GM18505 (cell line): ENCODE data around the gene TCF19.
"Not testable (repeated sequence)": the region's sequence is repeated elsewhere in the genome, so short reads cannot be mapped to it uniquely, and the experiment has no call there.

ENCODE experiments used
- ATAC-seq: cut with Tn5 transposase; IDR thresholded peaks from one replicate; pipeline ENCODE4 v1.9.1; 2021; ENCODE audit not compliant: unreplicated experiment
- POLR2A ChIP-seq: IDR thresholded peaks from 4 replicates; pipeline ENCODE4 v1.6.1; 2011; ENCODE audit warnings: borderline replicate concordance; ENCODE audit not compliant: insufficient read depth, insufficient read length; ENCODE audit errors: extremely low read depth

TCF19 gene

DNA sequence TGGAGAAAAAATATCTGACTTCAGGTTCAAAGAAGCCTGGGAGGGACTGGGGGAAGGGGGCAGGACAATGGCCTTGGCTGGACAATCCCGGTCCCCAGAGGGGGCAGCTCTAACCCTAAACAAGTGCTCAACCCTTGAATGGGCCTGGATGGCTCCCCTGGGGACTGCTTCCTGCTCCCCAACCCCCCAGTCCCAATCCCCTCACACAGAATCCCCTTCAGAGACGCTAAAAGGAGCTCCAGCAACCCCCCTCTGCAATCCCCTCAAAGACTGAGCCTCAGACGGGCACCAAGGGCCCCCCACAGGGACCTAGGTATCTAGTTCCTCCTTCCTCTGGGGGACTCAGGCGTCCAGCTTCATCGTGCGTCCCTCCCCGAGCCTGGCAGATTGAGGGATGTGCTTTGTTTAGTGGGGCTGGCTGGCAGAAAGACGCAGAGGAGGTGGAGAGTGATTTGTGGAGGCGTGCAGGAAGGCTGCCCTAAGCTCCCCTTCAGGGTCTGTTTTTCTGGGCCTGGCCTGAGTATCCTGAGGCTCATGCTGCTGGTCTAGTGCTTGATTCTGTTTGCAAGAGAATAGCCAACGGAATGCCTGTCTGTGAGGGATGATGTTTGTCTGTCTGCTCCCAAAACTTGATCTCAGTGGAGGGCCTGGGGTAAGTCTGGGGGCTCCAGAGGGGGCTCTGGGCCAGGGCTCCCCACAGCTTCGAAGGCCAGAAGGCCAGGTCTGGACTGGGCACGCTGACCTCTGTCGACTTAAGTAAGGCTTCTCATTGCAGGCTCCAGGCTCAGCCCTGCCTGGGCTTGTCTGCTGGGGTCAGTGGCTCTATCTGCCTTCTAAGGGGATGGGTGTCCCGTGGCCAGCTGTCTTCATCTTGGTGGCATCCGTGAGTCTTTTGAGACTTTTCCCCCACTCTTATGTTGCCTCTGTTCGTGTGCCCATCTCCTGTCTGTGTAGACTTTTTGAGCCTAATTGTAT, 13.8 kb downstream of the TCF19 start:
- ATAC-seq = no peak
- TF ChIP-seq POLR2A = no peak

DNA sequence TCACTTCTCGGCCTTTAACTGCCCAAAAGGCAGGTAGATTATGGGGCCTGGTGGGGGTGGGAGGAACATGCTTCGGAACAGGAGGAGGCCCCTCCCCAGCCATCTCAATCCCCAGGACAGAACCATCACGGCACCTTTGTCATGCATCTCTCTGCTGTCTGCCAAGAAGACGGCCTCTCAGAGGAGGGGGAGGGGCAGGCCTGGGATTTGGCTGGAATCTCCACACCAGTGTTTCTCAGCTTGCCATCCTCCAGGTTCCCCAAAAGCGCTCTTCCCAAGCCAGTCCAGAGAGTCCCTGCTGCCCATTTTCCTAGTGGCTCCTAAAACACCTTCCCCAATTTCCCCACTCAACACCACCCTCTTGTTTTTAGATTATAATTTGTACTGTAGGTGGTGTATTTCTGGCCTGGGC, 14.6 kb downstream of the TCF19 start:
- no peak for TF ChIP-seq POLR2A
- ATAC-seq = no peak

DNA sequence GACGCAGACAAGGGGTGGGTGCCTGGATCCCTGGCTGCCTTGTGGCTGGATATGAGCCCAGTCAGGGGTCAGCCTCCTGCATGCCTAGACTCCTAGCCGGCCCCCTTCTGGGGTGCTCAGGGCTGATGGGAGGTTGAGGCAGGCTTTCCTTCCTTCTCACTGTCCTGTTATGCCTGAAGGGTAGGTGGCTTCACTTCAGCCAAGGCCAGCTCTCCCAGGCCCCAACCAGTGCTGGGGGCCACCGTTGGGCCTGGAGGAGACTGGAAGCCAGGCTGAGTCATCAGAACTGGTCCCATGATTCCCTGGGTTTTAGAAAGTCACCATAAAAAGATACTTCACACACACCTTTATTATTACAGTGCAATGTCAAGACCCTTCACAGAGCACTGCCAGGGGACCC, 15.0 kb downstream of the TCF19 start:
- no peak for ATAC-seq
- TF ChIP-seq POLR2A = no peak

DNA sequence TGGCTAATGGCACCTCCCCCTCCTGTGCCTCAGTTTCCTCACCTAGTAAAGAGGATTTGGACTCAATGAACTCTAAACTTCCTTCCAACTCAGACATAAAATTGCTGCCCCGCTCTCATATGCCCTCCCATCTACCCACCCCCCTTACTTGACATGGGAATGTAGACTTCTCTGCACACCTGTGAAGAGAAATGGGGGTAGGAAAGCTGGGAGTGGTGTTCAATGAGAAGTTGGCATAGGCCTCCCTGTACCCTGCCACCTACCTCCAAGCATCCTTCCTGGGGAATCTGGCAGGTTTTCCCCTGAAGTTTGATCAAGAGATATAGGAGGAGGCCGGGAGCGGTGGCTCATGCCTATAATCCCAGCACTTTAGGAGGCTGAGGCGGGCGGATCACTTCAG, 16.0 kb downstream of the TCF19 start:
- no peak for TF ChIP-seq POLR2A
- no peak for ATAC-seq

DNA sequence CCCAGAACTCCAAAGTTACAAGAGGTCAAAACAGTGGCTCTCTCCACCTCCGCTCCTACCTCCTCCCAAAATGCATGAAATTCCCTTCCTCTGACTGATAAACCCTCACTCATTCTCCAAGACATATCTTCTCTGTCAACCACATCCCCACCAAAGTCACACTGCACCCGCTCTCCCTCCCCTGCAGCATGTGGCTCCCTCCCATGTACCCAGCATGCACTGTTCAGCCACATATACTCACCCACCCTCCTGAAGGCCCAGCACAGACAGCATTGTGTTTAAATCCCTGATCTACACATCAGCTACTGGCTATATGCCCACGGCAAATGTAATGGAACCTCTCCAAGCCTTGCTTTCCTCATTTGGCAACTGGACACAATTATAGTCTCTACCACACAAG, 17.6 kb downstream of the TCF19 start:
- no peak for TF ChIP-seq POLR2A
- no peak for ATAC-seq

DNA sequence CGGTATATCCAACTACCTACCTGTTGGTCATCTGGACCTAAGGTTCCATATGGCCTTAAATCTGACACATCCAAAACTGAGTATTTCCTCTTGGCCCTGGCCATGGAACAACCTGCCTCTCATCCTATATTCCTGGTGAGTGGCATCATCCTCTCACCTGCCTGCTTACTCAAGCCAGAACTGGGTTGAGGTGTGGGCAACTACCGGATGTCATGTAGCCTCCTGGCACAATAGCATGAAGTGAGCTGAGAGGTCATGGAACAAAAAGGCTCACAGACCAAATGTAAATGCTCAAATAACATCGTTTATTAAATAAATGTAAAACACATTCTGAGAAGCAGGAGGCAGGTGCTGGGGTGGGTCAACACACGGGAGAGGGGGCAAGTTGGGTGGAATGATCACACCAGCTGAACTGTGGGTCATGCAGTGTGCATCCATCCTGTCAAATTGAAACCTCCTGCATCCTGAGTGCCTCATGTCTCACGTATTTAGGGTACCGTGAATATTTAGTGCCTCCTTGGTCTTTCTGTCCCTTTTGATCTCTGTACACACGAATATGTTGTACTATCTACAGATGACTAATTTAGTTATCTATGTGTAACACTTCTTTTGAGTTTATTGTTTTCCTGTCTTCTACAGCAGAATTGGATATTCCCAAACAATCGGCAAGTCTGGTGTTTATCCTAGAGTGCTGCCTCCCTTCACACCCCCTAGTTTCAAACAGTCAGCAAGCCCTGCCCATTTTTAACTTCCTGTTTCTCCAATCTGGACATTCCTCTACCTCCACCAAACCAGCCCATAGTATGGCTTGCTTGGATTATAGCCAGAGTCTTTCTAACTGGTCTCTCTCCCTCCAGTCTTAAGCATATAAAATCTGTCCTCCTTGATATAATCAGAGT, 20.0 kb downstream of the TCF19 start:
- ATAC-seq = no peak
- no peak for TF ChIP-seq POLR2A

DNA sequence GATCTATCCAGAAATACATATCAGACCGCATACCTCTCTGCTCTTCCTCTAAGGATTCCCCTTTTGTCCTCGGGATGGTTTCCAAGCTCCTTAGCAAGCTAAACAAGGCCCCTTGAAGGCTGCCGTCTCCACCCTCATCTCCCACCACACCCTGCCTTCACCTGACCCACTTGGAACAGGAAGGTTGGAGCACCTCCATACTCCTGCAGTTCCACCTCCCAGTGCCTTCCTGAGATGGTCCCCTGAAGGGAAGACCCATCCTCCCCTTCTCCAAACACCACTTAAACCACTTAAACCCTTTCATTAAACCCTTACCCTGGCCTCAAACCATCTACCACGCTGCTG, 20.6 kb downstream of the TCF19 start:
- no peak for ATAC-seq
- TF ChIP-seq POLR2A = no peak

DNA sequence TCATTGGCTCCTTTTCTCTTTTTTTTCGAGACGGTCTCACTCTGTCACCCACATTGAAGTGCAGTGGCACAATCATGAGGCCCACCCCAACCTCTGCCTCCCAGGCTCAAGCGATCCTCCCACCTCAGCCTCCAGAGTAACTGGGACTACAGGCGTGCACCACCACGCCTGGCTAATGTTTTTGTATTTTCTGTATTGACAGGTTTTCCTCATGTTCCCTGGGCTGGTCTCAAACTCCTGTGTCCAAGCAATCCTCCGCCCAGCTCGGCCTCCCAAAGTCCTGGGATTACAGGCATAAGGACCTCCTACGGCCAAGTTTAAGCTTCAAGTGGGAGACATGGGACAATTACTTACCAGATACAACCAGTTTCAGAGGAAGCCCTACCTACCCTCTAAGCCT, 21.5 kb downstream of the TCF19 start:
- no peak for TF ChIP-seq POLR2A
- ATAC-seq = no peak

DNA sequence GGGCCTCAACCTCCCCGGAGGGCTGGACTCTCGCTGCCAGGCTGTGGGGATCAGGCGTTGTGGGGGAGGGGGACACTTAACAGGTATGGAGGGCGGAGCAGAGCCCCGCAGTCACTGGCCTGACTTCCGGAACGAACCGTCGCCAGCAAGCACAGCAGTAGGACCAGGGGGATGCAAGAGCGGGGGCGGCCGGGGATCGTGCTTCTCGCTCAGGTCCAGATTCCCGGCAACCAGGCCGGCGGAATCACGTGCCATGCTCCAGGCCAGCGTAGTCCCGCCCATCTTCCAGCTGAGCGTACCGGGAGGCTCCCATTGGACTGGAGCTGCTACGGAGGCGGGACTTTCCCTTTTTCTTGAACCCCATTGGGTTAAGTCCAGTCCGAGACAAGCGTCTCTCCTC, 22.1 kb downstream of the TCF19 start:
- TF ChIP-seq POLR2A = no peak
- peak; percentile 70 for ATAC-seq

DNA sequence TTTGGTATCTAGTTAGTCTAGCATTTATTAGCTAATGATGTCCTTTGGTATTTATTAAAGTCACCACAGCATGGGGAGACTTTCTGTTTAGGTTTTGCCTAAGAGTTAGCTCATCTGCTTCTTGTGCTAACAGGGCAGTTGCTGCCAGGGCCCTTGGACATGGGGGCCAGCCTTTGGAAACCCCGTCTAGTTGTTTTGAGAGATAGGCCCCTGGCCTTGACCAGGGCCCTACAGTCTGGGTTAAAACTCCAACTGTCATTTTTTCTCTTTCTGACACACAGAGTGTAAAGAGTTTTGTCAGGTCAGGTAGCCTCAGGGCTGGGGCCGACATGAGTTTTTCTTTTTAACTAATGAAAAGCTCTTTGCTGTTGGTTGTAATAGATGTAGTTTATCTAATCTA, 24.9 kb downstream of the TCF19 start:
- ATAC-seq = not testable (repeated sequence)

DNA sequence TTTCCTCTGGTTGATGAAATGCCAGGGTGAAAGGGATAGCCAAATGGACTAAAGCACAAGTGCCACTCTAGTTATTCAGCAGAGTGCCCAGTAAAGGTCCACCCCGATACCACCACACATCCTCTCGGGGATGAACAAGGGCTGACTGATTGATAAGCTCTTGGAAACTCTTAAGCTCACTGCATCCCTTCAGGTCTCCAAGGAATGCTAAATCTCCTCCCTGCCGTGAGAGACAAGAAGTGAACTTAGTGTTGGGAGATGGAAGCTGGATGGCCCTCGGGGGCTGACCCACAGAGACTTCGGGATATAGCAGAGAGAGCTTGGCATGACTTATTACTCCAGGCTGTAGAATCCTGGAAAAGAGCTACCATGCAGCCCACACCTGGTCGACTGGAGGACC, 25.5 kb downstream of the TCF19 start:
- not testable (repeated sequence) for ATAC-seq

DNA sequence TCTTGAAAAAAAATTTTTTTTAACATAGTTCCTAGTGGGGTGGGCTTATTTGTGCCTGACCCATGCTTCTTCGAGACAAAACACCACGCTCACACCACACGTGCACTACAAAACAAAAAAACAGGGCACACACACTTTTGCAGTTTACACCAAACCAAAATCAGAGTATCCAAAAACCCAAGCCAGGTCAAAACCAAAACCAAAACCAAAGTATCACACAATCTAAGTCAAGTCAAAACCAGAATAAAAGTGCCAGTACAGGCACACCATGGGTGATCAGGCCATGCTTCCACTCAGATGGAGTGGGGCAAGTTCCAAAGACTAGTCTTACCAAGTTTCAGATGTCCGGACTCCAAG, 27.3 kb downstream of the TCF19 start:
- ATAC-seq = not testable (repeated sequence)

DNA sequence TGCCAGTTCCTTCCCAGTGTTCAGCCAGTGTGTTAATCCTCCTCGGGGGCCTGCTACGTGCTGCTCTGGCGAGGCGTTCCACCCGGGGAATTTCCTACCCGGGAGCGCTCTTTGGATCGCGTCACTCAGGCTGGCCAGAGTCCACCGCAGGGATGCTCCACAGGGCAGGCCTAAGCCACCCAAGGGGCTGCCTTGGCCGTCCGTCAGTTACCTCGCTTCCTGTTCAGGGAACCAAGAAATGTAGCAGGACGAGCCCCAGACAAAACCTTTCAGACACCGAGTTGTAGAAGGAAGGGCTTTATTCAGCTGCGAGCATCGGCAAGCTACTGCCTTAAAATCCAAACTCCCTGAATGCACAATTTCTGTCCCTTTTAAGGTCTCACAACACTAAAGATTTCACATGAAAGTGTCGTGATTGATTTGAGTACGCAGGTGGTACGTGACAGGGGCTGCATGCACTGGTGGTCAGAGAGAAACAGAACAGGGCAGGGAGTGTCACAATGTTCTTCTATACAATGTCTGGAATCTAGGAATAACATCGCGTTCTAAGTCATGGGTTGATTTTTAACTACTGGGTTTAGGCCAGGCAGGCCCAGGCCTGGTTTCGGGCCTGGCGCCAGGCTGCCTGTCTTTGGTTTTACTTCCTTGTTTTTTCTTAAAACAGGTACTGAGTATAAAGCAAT, 27.8 kb downstream of the TCF19 start:
- no peak for ATAC-seq

DNA sequence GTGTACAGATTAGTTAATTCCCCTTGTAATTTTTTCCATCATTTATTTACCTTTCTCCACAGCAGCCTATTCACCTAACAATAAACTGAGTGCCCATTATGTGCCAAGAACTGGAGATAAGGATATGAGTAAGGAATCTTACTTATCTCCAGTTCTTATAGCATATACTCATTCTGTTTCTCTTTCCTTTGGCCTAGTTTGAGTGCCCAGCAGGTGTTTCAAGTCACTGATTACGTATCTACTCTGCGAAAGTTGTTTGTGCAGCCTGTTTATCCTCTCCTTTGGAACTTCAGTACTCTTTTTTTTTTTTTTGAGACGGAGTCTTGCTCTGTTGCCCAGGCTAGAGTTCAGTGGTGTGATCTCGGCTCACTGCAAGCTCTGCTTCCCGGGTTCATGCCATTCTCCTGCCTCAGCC, 29.4 kb downstream of the TCF19 start:
- no peak for ATAC-seq
- no peak for TF ChIP-seq POLR2A

More for the DNA sequence above, 27.8 kb downstream of the TCF19 start:
- no peak for TF ChIP-seq POLR2A

DNA sequence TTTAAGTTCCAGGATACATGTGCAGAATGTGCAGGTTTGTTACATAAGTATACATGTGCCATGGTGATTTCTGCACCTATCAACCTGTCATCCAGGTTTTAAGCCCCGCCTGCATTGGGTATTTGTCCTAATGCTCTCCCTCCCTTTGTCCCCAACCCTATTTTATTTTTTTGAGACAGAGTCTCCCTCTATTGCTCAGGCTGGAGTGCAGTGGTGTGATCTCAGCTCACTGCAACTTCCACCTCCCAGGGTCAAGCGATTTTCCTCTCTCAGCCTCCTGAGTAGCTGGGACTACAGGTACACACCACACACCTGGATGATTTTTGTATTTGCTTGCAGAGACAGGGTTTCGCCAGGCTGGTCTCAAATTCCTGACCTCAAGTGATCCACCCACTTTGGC, 30.8 kb downstream of the TCF19 start:
- ATAC-seq = not testable (repeated sequence)
